HG02840 (cell line): ENCODE data around the gene C3orf20.

Experiments used
- ATAC-seq: cut with Tn5 transposase; IDR thresholded peaks from one replicate; pipeline ENCODE4 v1.9.1; 2021; ENCODE audit warnings: mild to moderate bottlenecking, moderate library complexity, moderate number of reproducible peaks; ENCODE audit not compliant: unreplicated experiment, low FRiP score

Gene C3orf20

DNA sequence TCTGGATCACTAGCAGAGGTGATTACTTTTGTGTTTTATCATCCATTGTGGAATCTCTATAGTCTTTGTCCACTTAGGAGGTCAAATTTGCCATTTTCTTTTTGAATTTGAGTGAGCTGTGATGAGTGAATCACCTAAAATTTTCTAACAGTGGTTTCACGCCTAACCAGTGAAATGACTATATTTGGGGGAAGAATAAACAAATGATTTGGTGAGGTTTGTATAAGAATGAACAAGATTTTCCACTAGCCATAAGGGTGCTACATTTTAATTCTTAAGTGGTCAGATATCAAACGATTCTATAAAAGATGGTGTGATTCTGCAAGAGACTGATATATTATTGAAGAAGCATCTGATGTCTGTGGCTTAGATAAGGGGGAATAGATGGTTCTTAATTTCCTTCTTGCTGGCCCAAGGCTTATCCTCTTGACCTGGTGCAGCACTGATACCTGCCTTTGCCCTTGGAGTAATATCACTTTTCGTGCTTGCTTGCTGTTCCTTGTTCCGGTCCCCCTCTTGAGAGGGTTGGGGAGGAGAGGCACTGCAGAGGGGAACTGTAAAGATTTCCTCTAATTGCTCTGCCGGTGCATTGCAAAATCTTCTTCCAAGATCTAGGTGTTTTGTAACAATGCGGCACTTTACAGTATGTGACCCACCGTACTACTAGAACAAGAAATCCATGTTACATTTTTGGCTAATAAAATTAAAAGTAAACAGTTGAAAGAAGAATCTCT, 14.5 kb downstream of the C3orf20 start:
- ATAC-seq: no peak

DNA sequence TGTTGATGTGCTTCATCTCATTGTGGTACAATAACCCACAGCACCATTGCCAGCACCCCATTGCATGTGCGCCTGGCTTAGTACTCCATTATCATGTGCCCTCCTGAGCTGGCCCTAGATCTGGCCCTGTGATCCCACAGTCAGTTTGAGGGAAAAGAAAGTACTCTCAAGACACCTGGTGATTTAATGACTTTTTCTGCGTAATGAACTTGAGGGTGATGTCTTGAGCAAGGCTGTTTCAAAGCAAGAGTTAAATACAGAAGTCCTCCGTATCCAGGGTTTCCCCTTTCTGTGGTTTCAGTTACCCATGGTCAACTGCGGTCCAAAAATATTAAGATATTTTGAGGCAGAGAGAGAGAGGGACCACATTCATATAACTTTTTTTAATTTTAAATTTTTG, 16.3 kb downstream of the C3orf20 start:
- ATAC-seq: peak; percentile 53

GRCh38 chr3:14691719-14692118, 16.8 kb downstream of the C3orf20 start:
- ATAC-seq: no peak

DNA sequence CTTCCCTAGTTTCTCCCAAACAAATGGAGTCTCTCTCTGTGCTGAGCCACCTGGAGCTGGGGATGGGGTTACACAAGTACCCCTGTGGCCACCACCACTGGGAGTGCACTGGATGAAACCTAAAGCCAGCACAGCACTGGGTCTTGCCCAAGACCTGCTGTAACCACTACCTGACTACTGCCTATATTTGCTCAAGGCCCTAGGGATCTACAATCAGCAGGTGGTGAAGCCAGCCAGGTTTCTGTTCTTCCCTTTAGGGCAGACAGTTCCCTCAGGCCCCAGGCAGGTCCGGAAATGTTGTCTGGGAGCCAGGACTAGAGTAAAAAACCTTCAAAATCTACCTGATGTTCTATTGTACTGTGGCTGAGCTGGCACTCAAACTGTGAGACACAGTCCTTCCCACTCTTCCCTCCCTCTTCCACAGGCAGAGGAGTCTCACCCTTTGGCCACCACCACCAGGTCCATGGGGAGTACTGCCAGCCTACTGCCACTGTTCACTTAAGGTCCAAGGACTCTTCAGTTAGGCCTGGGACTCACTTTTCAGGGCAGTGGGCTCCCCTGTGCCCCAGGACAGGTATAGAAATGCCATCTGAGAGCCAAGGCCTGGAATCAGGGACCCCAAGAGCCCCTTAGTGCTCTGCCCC, 23.8 kb downstream of the C3orf20 start:
- ATAC-seq: no peak

DNA sequence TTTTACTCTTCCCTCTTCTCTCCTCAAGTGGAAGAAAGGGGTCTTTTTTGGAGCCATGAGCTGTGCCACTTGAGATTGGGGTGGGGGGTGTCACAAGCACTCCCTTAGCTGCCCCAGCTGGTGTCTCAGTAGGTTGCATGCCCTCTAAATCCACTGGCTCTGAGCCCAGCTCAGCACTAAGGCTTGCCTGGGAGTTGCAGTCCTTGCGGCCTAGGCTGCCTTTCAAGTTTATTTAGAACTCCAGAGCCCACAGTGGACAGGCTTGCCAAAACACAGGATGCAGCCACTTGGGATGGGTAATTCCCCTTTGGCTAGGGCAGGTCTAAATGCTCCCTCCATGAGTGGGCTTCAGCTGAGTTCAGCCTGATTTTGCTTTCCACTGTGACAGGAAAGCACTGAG, 24.7 kb downstream of the C3orf20 start:
- ATAC-seq: no peak

- no peak for ATAC-seq
These were observed 25.9 kb downstream of the C3orf20 start for GRCh38 chr3:14700891-14701290.

DNA sequence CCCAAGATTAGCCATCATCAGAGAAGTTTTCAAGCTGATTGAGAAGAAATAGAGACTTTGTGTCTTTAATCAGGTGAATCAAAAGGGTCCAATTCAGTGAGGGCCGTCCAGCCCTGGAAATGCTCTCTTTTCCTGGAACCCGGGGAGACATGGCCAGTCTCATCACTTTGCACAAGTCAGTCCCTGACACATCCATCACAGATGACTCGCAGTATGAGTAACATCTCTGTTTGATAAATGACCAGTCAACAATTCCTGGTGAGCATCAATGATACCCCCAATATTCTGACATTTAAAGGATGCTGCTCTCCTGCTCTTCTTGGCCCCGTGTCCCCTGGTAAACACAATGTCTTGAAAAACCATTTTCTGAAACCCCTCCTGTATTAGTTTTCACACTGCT, 26.7 kb downstream of the C3orf20 start:
- ATAC-seq: no peak

DNA sequence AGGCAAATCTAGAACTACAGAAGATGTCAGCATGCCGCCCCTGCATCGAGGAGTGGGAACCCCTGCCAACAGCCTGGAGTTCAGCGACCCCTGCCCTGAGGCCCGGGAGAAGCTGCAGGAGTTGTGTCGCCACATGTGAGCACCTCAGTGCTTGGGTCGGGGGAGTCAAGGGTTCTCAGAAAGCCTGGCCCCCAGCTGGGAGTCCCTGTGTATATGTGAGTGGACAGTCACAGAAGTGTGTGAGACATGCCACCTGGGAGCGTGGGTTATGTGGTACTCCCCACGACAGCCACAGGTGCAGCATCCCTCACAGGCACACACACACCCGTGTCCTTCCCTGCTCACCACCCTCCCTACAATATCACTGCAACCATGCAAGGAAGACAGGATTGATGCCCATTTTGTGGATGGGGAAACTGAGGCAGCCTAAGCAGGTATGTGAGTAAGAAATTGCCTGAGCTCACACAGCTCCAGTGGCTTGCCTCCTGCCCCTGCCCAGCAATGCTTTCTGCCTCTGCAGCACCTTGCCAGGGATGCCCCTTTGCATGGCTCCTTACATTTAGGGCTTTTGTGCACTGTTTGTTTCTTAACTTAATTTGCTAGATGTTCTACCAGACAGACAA, 28.3 kb downstream of the C3orf20 start:
- ATAC-seq: no peak

GRCh38 chr3:14703791-14704190, 28.9 kb downstream of the C3orf20 start:
- no peak for ATAC-seq

DNA sequence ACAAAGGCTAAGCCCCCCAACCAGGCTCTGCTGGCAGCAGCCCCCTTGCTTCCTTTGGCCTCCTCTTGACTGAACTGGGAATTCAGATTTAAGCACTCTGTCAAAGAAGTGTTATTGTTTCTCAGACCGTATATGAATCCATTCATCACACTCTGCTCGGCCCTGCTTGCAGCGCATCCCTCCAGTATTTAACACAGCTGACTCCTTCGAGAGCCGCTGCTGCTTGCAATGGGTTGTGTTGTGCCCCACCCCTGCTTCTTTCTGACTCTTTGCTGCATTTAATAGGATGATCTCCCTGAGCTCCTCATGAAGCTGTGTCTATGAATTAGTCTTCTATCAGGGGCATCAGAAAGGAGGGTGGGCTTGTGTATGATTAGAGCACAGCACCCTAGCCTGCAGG, 31.2 kb downstream of the C3orf20 start:
- ATAC-seq: no peak

GRCh38 chr3:14716591-14716990, 41.6 kb downstream of the C3orf20 start:
- no peak for ATAC-seq

DNA sequence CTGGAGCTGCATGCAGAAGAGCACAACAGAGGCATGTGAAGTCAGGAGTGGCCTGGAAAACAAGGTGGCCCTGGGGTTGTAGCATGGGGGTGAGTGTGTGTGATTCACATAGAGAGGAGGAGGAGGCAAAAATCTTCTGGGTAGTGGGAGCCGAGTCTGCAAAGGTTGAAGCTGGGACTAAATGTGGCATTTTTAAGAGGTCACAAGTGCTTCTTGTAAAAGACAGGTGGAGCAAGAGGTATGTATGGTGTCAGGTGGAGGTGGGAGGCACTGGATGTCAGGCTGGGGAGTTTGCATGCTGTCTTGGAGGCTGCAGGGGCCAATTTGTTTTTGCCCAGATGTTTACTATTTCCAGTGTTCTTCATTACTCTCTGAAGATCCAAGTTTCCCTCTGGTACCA, 42.4 kb downstream of the C3orf20 start:
- no peak for ATAC-seq

- ATAC-seq: no peak
These were observed 43.6 kb downstream of the C3orf20 start for GRCh38 chr3:14718539-14718938.

GRCh38 chr3:14719006-14719405, 44.1 kb downstream of the C3orf20 start:
- ATAC-seq: no peak

- ATAC-seq: no peak
These were observed 46.4 kb downstream of the C3orf20 start for GRCh38 chr3:14721126-14721864.

DNA sequence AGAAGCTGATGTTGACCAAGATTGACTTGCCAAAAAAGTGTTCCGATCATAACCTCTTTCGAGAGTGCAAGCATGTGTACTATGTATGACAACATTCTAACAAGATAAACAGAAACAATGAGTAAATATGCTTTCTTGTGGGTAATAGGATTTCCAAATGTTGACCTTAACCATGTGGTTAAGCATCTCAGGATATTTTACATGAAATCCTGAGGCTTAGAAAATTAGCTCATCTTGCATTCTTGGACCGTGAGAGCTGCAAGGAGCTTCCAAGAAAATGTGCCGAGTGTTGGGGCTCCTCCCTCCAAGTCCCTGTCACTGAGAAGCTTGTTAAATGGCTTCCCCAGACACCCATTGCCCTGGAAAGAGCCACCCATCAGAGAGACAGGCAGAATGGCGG, 50.1 kb downstream of the C3orf20 start:
- no peak for ATAC-seq

DNA sequence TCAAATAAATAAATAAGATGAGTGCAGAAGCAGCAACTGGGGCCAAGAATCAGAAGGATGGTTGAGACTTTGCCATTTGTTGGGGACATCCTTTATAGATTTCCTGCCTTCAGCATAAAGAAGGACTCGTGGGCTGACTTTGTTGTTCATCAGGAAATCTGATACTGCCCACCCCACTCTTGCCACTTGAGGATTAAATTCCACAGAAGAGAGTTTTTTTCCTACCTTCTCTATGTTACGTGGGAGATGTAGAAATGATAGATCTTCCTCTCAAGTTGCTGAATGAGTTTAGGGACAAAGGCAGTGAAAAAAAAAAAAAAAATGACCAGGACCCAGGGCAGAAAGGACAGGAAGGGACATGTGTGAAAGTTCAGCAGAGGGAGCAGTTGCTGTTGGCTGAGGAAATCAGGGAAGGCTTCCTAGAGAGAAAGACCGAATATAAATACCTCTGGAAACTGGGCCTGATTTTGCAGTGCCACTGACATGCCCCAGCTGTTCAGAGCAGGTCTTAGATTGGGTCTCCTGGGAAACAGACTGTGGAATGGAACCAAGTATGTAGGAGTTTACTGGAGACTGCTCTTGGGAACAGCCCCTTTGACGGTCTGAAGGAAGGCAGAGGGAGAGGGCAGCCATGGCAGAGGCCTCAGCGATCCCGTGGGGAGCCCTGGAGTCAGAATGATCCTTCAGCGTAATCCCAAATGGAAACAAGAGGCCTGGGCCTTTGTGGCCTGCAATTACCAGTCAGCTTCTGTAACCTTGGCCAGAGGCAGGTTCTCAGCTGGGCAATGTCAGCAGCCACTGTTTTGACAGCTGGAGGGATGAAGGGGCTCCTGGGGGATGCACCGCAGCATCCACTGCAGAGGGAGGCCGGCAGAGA, 50.9 kb downstream of the C3orf20 start:
- no peak for ATAC-seq

- ATAC-seq: no peak
These were observed 51.5 kb downstream of the C3orf20 start for GRCh38 chr3:14726441-14726780.

- no peak for ATAC-seq
These were observed 53.2 kb downstream of the C3orf20 start for GRCh38 chr3:14728113-14728512.

GRCh38 chr3:14730703-14731382, 55.9 kb downstream of the C3orf20 start:
- no peak for ATAC-seq
